GM18526 (cell line): ENCODE data around the gene CT47C1.

Experiments
- POLR2A ChIP-seq: IDR thresholded peaks from 3 replicates; pipeline ENCODE4 v1.6.1; 2011; ENCODE audit not compliant: insufficient read length; ENCODE audit errors: extremely low read depth

CT47C1 gene

GRCh38 chrX:119072744-119073143, at the start of gene CT47C1:
CT47C1 (plus strand) TSS chrX:119072993; CDS start chrX:119073226, 233 bp downstream.
- no peak for TF ChIP-seq POLR2A

GRCh38 chrX:119025900-119026299, 46.9 kb upstream of the CT47C1 start:
- TF ChIP-seq POLR2A: no peak

- no peak for TF ChIP-seq POLR2A
Observed at GRCh38 chrX:119028733-119029330, 44.0 kb upstream of the CT47C1 start.

- TF ChIP-seq POLR2A: no peak
Observed at GRCh38 chrX:119030990-119031389, 41.8 kb upstream of the CT47C1 start.

- no peak for TF ChIP-seq POLR2A
Observed at GRCh38 chrX:119036107-119037029, 36.4 kb upstream of the CT47C1 start.

- no peak for TF ChIP-seq POLR2A
Observed at GRCh38 chrX:119040432-119040831, 32.4 kb upstream of the CT47C1 start.

- TF ChIP-seq POLR2A: no peak
Observed at GRCh38 chrX:119041175-119041574, 31.6 kb upstream of the CT47C1 start.

GRCh38 chrX:119042040-119042439, 30.8 kb upstream of the CT47C1 start:
- no peak for TF ChIP-seq POLR2A

GRCh38 chrX:119042996-119043395, 29.8 kb upstream of the CT47C1 start:
- TF ChIP-seq POLR2A: no peak

- TF ChIP-seq POLR2A: no peak
Observed at GRCh38 chrX:119045884-119046283, 26.9 kb upstream of the CT47C1 start.

GRCh38 chrX:119055687-119056086, 17.1 kb upstream of the CT47C1 start:
- no peak for TF ChIP-seq POLR2A

GRCh38 chrX:119062750-119063374, 9.9 kb upstream of the CT47C1 start:
- TF ChIP-seq POLR2A: no peak

- TF ChIP-seq POLR2A: no peak
Observed at GRCh38 chrX:119063428-119063827, 9.4 kb upstream of the CT47C1 start.

- no peak for TF ChIP-seq POLR2A
Observed at GRCh38 chrX:119067023-119067739, 5.6 kb upstream of the CT47C1 start.

GRCh38 chrX:119069128-119069527, 3.7 kb upstream of the CT47C1 start:
- TF ChIP-seq POLR2A: no peak
